Caco-2 (cell line): ENCODE data around the gene SLC38A10. TPM values are rescaled to one million over a fixed set of nuclear protein-coding genes. Genes with fewer than 3 reads are reported as not detected.

Experiments used
- Bru-seq: library from RNA; stranded (reverse); fragments of 400-500 nt; gene quantifications from one replicate; lab custom pipeline; 2021; lab: Mats Ljungman, UMichigan
- BruChase-seq, 2 experiments: library from RNA; stranded (reverse); fragments of 400-500 nt; gene quantifications; one replicate each; lab custom pipeline; 2021; lab: Mats Ljungman, UMichigan
- BruUV-seq: library from RNA; stranded (reverse); fragments of 400-500 nt; replicated peaks from 2 replicates; lab custom pipeline; 2021; lab: Mats Ljungman, UMichigan
- CTCF ChIA-PET: fragments of 300-600 bp; sonication (Branson Sonifier 250); formaldehyde crosslinking; loops from one replicate; lab custom pipeline; 2022; ENCODE audit warnings: antibody characterized with exemption; lab: Charles Lee
- POLR2A ChIA-PET: fragments of 300-600 bp; sonication (Branson Sonifier 250); formaldehyde crosslinking; loops from one replicate; lab custom pipeline; 2022; ENCODE audit warnings: antibody characterized with exemption; lab: Charles Lee
- DNase-seq, 2 experiments: peaks; one replicate each; pipeline versions ENCODE4 v3.0.0 to v3.0.0-alpha.2; 2020 to 2022
- H3K27me3 ChIP-seq: replicated peaks from 2 replicates; pipeline ENCODE4 v1.6.0; 2011; ENCODE audit warnings: low read length; ENCODE audit not compliant: control insufficient read depth, insufficient read depth
- H3K36me3 ChIP-seq: 2 replicates; pipeline ENCODE4 v1.5.1; 2011; ENCODE audit warnings: low read length; ENCODE audit not compliant: control insufficient read depth, insufficient read depth
- H3K4me1 ChIP-seq: fragments of 250-450 bp; sonication (Bioruptor Pico); 2 replicates; pipeline ENCODE4 v1.5.1; 2020; ENCODE audit warnings: mild to moderate bottlenecking
- H3K4me3 ChIP-seq: 2 replicates; pipeline ENCODE4 v1.5.1; 2011; ENCODE audit warnings: low read depth, mild to moderate bottlenecking, control low read depth, low read length
- H3K9me3 ChIP-seq: fragments of 250-450 bp; sonication (Bioruptor Pico); 2 replicates; pipeline ENCODE4 v1.5.1; 2020; ENCODE audit warnings: mild to moderate bottlenecking, moderate library complexity
- H3K27ac Mint-ChIP-seq: one replicate; pipeline ENCODE4 v1.8.0; 2022; ENCODE audit warnings: mixed read lengths; ENCODE audit not compliant: unreplicated experiment
- H3K27me3 Mint-ChIP-seq: one replicate; pipeline ENCODE4 v1.8.0; 2022; ENCODE audit warnings: mixed read lengths; ENCODE audit not compliant: insufficient read depth, unreplicated experiment
- H3K36me3 Mint-ChIP-seq: one replicate; pipeline ENCODE4 v1.8.0; 2022; ENCODE audit warnings: mild to moderate bottlenecking, mixed read lengths; ENCODE audit not compliant: insufficient read depth, unreplicated experiment
- H3K4me1 Mint-ChIP-seq: one replicate; pipeline ENCODE4 v1.8.0; 2022; ENCODE audit warnings: low read depth, mixed read lengths; ENCODE audit not compliant: unreplicated experiment
- H3K4me3 Mint-ChIP-seq: one replicate; pipeline ENCODE4 v1.8.0; 2022; ENCODE audit warnings: mild to moderate bottlenecking, moderate library complexity, mixed read lengths; ENCODE audit not compliant: unreplicated experiment
- H3K9me3 Mint-ChIP-seq: one replicate; pipeline ENCODE4 v1.8.0; 2022; ENCODE audit warnings: mixed read lengths; ENCODE audit not compliant: unreplicated experiment
- intact Hi-C: fragments of 100-400 bp; cut with micrococcal nuclease; formaldehyde crosslinking; loops from one replicate; pipeline ENCODE4 v1.10.0; 2022; ENCODE audit not compliant: unreplicated experiment
- long read RNA-seq: library from polyadenylated mRNA; stranded (forward); transcript quantifications from one replicate; pipeline ENCODE4 v2.0.0, GENCODE V29; 2022
- total RNA-seq: library from RNA; stranded (reverse); gene quantifications from 2 replicates; pipeline ENCODE4 v1.2.3, GENCODE V29; 2022
- TF ChIP-seq, protein P1 (sequence below), 2 experiments: fragments of 200-600 bp in 1 of 2; IDR thresholded peaks; 1 replicate in 1 of 2; 2 replicates in 1 of 2; pipeline versions ENCODE4 v1.5.1 to v1.8.0; 2011 to 2022; ENCODE audit warnings: antibody characterized with exemption in 1 of 2, control low read depth in 1 of 2, inconsistent platforms in 1 of 2, low read depth in 1 of 2, low read length in 1 of 2, mild to moderate bottlenecking in 1 of 2, moderate library complexity in 1 of 2; ENCODE audit not compliant: insufficient read depth in 1 of 2, severe bottlenecking in 1 of 2, unreplicated experiment in 1 of 2

Gene SLC38A10
- total RNA-seq = 131 and 137 TPM in 2 replicates
- Bru-seq, nascent RNA = percentile 69 among the genes with signal in this experiment
- BruChase-seq, experiment 1, labeled RNA remaining after a 2-hour chase = percentile 69 among the genes with signal in this experiment
- BruChase-seq, experiment 2, labeled RNA remaining after a 6-hour chase = percentile 79 among the genes with signal in this experiment
- long read RNA-seq, full-length matches to known transcripts = 101 of 225 reads
- long read RNA-seq, partial matches to known transcripts = 84 of 225 reads
- long read RNA-seq, other reads (novel, unspliced or antisense) = 40 of 225 reads

DNA sequence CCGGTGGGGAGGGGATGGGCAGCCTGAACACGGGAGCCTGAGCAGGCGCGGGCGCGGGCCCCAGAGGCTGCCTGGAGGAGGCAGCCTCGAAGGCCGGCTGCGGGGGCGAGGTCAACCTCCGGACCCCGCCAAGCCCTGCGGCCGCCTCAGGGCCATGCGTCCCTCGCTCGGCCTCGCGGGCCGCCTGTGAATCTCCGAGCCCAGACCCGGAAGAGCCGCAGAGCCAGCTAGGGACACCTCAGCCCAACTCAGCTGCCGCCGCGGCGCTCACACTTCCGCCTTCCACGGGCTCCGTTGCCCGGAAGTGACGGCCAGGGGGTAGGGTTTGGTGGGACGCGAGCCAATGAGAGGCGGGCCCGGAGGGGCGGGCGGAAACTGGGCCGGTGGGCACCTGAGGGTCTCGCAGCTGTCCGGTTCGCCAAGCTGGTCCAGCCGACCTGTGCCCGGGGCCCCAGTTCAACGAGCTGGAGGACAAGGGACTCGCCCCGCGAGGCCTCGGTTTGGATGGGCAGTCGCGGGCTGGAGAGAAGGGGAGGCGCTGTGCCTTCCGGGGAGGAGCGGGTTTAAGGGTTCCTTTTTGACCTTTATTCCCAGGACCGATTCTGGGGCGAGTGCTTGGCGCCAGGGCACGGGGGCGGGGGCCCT lies at the start of gene SLC38A10:
Gene SLC38A10 (minus strand): TSS at position 277 of the 645 bp plus-strand sequence. CDS start 386 bp downstream, outside the sequence.
- Histone ChIP-seq H3K36me3 (no peaks in the 10 kb centered on the region), H3K9me3 (no peaks in the 10 kb centered on the region), H3K27me3 (no peaks in the 10 kb centered on the region), H3K4me3 (peak within 1 kb of the TSS; percentile 96), H3K4me1 (peaks cover 17% of the 10 kb centered on the region)
- TF ChIP-seq, protein P1, sequence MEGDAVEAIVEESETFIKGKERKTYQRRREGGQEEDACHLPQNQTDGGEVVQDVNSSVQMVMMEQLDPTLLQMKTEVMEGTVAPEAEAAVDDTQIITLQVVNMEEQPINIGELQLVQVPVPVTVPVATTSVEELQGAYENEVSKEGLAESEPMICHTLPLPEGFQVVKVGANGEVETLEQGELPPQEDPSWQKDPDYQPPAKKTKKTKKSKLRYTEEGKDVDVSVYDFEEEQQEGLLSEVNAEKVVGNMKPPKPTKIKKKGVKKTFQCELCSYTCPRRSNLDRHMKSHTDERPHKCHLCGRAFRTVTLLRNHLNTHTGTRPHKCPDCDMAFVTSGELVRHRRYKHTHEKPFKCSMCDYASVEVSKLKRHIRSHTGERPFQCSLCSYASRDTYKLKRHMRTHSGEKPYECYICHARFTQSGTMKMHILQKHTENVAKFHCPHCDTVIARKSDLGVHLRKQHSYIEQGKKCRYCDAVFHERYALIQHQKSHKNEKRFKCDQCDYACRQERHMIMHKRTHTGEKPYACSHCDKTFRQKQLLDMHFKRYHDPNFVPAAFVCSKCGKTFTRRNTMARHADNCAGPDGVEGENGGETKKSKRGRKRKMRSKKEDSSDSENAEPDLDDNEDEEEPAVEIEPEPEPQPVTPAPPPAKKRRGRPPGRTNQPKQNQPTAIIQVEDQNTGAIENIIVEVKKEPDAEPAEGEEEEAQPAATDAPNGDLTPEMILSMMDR (IDR thresholded peaks at IDR 0.05; ENCODE audit: insufficient read depth in 1 of 2, low read depth in 1 of 2, low read length in 1 of 2, severe bottlenecking in 1 of 2, unreplicated experiment in 1 of 2) = no peak
- Mint-ChIP-seq H3K4me1 (peaks cover 12% of the 10 kb centered on the region), H3K36me3 (peaks cover 21% of the 10 kb centered on the region), H3K27me3 (no peaks in the 10 kb centered on the region), H3K27ac (peak within 1 kb of the TSS; percentile 83), H3K9me3 (no peaks in the 10 kb centered on the region), H3K4me3 (peak within 1 kb of the TSS; percentile 80)
- CTCF ChIA-PET = interaction anchor here (0.5 to 1.7 kb wide), 7 partner anchors 14 to 197 kb away, joined by 3 to 8 read pairs (median 3); partner anchors contain the start of gene BAHCC1
- BruUV-seq = no TSS peak
- POLR2A ChIA-PET = interaction anchor here (0.5 to 1.3 kb wide), 16 partner anchors 14 to 510 kb away, joined by 3 to 15 read pairs (median 5); partner anchors contain the start of genes ACTG1, BAHCC1, CEP131 and FAAP100
- intact Hi-C loops = loop anchor here (1.0 to 5.0 kb wide), 3 partner anchors 14 to 45 kb away; no protein-coding TSS in a partner anchor
- DNase-seq = peak; percentile 92 to 94

DNA sequence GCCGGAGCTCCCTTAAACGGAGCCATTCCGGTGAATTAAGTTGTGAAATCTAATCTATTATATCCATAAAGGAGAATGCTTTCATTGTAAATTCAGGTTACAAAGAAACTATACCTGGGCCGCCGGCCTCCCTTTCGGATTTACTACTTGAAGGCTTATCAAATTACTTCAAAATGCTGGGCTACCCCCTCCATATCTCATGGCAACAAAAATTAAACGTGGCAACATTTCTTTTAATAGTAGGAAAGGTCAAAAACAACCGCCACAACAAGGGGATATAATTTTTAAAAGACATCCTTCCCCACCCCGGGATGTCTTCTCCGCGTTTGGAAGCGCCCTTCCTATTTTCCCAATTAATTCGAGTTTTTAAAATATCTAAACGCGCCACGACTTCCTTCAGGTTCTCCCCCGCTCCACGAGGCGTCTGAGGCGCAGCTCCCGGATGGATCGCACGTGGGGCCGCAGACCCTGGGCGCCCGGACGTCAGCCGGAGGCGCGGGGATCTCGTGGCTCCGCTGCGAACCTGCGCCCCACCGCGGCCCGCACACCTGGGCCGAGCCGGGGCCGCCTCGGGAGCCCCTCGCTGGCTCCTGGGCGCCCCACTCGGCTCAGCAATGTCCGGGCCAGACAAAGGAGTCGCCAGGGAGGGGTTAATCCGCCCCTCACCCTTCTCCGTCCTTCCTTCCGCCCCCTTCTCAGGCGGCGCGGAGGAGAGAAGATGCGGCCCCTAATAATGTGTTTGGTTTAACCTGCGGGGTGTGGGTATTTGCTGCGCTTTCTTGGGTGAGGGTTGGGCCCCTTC lies 47.4 kb upstream of the SLC38A10 start:
- H3K4me1 Mint-ChIP-seq = peaks cover 10% of the 10 kb centered on the region
- peaks cover 53% of the 10 kb centered on the region for H3K36me3 Mint-ChIP-seq
- Histone ChIP-seq H3K4me3 (peak overlapping the region; percentile 91), H3K9me3 (no peaks in the 10 kb centered on the region), H3K4me1 (peaks cover 37% of the 10 kb centered on the region), H3K36me3 (no peaks in the 10 kb centered on the region), H3K27me3 (no peaks in the 10 kb centered on the region)
- no peaks in the 10 kb centered on the region for H3K27me3 Mint-ChIP-seq
- POLR2A ChIA-PET = no interaction called here
- peak overlapping the region; percentile 85 for H3K4me3 Mint-ChIP-seq
- TF ChIP-seq, protein P1 (IDR thresholded peaks at IDR 0.05; ENCODE audit: insufficient read depth in 1 of 2, low read depth in 1 of 2, low read length in 1 of 2, severe bottlenecking in 1 of 2, unreplicated experiment in 1 of 2) = no peak
- intact Hi-C loops = no loop called here
- peak overlapping the region; percentile 78 for H3K27ac Mint-ChIP-seq
- no peaks in the 10 kb centered on the region for H3K9me3 Mint-ChIP-seq
- CTCF ChIA-PET = interaction anchor here (0.7 to 0.9 kb wide), 2 partner anchors 13 to 33 kb away, joined by 3 to 5 read pairs; no protein-coding TSS in a partner anchor
- TSS peak; percentile 6 for BruUV-seq
- peak; percentile 56 to 62 for DNase-seq
